GM10847 (cell line): ENCODE measurements around the gene PPIF.
A peak's percentile ranks its signal among the peaks of the same experiment; 100 is the strongest.

Experiments
- POLR2A ChIP-seq: IDR thresholded peaks from 2 replicates; pipeline ENCODE4 v1.6.1; 2011; ENCODE audit not compliant: insufficient read length; ENCODE audit errors: extremely low read depth

The PPIF gene

DNA sequence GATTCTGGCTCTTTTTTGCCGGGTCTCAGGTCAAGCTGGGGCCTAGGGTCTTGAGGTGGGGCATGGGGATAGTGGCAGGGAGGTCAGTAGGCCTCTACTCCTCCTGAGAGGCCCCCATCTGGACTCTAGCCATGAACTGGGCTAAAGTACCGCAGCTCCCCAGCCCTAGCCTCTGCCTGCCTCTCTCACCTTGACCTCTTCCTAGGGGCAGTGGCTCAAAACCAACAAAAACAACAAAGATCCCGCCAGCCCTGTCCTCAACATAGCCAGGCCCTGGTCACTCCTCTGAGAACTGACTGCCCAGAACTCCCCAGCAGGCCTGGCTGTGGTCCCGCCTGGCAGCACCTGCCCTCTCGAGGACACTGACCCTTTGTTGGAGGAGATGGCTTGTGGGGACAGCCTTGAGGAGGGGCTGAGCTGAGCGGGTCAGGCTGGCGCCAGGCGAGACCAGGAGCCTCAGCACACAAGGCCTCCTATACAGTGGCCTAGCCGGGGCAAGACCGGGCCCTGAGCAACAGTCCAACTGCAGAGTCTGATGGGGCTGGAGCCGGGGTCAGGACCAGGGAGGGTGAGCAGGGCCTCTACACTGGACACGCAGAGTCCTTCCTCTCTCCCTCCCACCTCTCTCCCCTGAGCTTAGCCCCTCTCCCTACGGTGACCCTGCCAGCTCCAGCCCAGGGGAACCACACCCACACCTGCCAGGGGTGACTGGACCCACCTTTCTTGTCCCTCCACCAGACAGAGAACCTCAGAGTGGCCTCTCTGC, 11.6 kb upstream of the PPIF start:
- no peak for TF ChIP-seq POLR2A

DNA sequence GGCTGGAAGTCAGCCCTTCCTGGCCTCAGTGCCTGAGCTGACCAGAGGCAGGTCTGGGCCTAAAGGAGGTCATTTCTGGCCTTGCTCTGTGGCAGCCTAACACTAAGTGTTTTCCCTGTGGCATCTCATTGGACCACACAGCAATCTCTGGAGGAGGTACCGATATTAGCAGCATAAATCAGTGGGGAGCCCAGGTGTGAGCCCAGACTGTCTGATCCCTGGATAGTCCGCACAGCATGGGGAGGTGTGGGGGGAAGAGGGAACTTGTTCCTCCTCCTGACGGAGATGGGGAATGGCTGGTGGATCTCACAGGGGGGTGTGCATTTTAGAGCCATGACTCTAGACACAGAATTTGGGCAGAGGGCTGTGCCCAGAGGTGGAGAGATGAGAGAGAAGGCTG, 11.0 kb upstream of the PPIF start:
- no peak for TF ChIP-seq POLR2A

DNA sequence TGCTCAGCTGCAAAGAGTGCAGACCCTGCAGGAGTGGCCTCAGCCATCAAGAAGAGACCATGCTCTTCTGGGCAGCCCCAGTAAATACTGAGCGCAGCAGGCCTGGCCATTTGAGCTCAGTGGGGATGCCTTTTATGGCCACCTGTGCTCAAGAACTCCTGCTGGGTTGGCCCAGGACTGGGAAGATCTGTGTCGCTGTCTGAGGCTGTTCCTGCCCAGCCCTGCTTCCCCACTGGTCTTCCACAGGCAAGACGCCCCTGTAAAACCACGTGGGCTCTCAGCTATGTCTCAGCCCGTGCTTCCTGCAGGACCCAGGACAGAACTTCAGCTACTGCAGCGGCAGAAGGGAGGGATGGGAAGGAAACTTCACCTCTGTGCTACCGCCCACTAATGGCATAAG, 10.5 kb upstream of the PPIF start:
- no peak for TF ChIP-seq POLR2A

DNA sequence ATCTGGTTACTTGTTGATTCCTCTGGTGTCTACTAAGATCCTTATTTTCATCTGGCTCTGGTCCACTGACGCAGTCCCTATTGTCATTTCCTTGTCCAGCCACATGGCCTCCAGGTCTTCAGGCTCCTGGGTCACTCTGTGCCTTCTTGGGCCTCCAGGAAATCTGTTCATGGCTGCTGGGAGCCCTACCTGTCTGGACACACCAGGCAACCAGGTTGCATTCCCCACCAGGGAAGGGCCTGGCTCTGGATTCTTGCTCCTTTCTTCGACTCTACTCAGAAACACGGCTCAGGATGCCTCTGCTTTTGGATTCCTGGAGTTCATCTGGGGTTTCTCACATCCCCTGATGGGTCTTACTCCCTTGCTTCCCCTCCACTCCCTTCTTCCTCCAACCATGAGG, 8.0 kb upstream of the PPIF start:
- TF ChIP-seq POLR2A, result no peak

DNA sequence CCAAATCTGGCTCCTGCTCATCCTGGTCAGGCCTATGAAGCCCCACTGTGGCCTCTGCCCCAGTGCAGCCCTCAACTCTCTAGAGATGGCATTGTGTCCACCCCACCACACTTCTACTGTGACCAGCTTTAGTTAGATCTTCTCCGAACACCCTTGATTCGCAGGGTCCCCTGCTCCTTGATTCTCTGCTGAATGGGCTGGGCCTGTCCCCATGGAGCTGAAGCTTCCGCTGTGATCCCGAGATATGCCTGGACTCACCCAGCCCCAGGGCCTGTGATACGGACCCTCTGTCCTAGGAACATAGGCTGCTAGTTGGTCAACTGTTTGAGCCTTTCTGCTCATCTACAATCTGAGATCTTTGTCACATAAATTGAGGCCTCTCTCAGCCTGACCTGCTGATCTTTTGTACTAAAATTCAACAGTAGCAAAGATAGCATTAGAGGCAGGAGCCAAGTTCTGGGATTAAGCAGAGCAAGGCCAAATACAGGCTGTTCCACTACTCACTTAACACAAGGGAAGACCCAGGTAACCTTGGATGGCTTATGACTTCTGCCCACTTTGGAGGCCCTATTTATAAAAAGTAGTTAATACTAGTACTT, 6.5 kb upstream of the PPIF start:
- no peak for TF ChIP-seq POLR2A

DNA sequence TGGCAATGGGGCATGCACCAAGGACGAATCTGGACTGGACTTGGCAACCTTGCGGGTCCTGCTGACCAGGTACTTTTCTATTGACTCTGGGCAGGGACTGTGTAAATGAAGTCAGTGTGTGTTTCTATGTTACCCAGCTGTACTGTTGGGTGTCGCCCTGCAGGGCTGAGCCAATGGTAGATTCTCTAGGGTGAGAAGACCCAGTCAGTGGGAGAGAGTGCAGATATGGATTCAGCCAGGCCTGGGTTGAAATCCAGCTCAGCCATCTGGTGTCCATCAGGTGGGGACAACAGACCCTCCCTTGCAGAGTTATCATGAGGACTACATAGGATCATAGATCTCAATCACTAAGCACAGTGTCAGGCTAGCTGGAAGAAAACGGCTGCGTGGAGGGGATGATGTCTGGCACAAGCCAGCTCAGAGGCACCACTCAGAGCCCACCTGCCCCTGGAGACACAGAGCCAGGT, 4.9 kb upstream of the PPIF start:
- TF ChIP-seq POLR2A, result no peak

DNA sequence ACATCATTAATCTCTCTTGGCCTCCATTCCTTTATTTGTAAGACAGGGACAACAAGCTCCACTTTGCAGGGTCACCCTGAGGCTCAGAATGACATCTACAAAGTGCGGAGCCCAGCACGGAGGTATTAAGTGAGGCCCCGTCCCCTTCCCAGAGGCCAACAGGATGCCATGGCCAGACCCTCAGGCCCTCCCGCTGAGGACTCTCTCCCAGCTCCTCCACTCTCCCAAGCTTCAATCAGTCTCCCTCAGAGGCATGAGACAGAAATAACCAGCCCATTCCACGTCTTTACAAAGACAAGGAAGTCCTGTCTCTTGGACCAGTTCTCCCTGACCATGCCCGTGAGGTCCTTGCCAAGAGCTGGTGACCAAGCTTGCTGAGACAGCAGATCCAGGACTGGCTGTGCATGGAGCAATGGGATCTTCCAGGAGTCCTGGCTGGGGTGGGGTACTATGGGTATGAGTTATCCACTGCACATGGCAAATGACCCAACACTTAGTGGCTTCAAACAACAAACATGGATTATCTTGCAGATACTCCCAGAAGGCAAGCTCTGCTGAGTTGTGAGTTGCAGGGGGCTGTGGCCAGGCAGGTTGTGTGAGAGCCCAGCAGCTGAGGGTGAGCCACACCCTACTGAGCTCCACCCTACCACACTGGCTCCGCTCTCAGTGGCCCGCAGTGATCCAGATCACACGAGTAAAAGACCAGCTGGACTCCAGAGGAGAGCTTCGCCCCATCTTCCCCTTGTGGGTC, 4.3 kb upstream of the PPIF start:
- TF ChIP-seq POLR2A, result no peak

DNA sequence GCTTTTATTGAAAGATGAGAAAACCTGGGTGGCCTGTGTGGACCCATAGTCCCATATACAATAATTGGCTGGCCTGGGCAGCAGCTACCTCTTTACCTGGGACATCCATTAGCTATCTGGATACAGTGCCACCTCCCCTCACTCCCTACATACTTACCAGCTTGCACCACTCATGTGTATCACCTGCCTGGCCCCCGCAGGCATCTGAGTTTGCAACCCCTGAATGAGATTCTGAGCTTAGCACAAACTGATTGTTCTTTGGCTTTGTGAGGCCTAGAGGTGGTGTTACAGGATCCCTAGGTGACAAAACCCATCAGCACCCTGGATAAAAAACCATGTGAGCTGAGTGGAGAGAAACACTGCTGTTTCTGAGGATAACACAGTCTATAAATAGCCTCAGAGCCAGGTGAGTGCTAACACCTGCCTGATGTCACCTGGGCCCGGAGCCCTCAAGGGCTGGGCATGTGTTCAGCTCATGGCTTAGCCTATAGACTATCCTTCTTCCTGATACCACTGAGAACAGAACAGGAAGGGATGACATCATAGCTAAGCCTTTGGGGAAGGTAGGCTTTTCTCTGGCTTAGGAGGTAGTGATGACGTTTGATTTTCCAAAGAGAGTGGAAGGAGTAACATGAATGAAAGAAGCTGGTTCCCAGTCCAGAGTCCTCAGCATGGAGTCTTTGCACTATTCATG, 2.6 kb upstream of the PPIF start:
- TF ChIP-seq POLR2A, result no peak

DNA sequence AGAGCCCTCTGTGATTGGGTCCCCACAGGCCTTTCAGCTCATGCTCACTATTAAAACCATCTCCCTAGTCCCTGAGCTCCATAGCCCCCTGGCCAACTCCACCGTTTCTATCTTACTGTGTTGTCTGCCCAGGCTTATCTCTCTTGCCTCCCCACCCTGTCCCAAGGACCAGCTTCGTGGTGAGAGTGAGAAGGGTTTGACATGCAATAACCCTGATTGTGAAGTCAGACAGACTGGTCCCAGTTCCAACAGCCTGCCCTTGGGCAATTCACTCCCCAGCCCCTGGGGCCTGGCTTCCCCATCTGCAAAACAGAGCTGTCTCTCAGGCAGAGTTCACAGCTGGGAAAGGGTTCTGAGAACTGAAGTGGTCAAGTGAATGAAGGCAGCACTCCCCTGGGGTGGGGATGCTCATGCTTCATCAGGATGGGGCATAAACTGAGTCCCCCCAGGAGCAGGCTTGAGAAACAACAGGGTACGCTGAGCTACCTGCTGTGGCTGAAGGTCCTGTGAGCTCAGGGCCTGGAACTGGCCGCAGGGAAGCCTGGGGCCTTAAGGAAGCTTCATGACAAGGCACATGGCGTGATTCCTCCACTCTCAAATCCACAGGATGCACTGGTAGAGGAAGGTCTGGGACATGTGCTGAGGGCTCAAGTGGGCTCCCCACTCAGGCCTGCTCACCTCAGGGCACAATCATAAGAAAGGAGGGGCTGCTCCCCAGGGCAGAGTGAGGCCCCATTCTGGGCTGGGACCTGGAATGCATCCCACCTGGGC, 1.8 kb upstream of the PPIF start:
- no peak for TF ChIP-seq POLR2A

DNA sequence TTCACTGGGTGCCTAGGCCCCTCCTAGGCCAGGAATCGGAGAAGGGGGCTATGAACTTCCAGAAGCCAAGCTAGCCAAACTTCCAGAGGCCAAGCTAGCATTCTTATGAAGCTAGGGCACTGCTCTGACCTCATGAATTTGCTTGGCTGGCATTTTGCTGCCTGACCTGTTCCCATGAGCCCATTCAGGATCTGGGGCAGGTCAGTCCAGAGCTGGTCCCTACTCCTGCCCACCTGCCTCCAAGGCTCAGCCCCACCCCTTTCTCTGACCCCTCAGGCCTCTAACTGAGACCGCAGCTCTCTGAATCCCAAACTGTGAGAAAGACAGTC, 1.3 kb upstream of the PPIF start:
- TF ChIP-seq POLR2A, result no peak

DNA sequence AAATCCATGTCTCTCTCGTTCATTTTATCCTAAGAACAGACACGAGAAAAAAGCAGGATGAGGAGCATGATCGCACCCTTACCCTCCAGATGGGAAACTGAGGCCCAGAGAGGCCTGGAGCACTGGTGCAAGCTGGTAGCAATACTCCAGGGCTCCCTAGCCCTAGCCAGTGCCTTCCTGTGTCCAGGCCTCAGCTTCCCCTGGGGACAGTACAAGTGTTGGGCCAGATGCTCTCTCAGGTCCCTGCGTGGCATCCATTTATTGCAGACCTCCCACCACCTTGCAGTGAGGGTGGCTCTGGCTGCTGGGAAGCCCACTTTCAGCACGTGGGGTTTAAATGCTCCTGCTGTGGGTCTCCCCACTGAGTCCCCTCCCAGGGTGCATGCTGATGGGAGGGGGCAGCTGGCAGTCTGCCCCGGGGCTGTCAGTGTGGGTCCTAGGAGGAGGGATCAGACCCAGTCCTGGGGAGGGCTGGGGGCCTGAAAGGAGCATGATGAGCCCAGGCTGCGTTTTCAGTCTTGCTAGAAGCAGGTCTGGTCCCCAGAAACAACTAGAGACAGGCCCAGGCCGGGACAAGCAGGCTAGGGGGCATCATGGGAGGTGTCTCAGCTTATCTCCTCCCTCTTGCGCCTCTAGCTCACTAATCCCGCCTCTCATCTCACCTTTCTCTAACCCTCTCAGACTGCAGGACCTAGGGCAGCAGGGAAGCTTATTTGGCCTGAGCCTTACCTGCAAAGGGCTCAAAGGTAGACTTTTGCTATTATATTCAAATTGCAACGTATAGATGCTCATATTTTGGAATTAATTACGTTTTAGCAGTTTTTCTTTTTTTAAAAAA, 662 bp upstream of the PPIF start:
- TF ChIP-seq POLR2A, result no peak

DNA sequence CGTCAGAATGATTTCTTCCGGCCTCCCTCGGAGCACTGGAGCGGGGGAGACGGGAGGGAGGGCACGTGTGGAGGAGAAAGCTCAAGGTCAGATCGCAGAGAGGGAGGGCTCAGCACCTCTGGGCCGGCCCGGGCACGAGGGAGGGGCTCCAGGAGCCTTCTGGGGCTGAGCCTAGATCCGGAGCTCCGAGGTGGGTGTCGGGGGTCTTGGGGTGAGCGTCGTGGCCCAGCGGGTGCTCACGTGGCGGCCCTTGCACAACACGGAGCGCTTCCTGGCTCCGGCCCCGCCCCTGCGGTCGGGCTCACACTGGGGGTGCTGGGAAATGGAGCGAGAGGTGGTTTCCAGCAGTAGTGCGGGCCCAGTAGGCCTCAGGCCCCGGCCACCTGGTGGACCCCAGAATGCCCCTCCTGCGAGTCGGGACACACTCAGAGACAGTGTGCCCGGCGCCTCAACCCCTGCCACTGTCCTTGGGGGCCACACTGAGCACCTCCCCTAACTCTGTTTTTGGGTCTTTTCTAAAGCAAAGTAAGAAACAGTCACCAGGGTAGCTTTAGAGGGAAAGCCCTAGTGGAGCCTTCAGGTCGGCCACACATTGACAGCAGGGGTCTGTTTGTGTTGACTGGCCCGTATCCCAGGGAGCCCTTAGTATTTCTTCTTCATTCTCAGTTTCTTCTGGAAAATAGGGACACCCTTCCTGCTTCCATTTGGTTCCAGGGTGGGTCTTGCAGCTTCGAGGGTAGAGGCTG, 798 bp downstream of the PPIF start:
- TF ChIP-seq POLR2A, result peak; percentile 41

DNA sequence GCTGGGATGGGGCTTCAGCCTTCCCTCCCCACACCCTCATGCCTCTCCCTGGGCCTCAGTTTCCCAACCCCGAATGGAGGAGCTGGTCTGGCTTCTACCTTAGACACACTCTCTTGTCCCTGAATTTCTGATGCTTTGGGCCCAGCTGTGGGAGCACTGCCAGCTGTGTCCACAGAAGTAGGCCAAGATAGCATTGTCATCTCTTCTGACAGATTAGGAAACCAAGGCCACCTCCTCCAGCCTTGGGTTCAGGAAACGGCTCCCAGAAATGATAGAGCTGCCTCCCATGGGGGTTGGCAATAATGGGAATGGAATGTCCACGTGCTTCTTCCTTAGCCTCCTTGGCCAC, 1.3 kb downstream of the PPIF start:
- no peak for TF ChIP-seq POLR2A
